SU-DHL-6 (cell line): ENCODE measurements around the gene RNF113B.

Source experiments
- EZH2phosphoT487 ChIP-seq: fragments of 200-600 bp; sonication (generic), shearing (Covaris generic); conservative IDR thresholded peaks from 2 replicates; pipeline ENCODE4 v1.6.1; 2018; ENCODE audit warnings: mild to moderate bottlenecking, antibody characterized with exemption, low read length, moderate library complexity, mixed read lengths
- TF ChIP-seq, protein P1 (sequence below): fragments of 200-600 bp; sonication (generic); IDR thresholded peaks from one replicate; pipeline ENCODE4 v1.5.1; 2017; ENCODE audit warnings: antibody characterized with exemption, mild to moderate bottlenecking, low read length, moderate library complexity; ENCODE audit not compliant: insufficient read depth, poor library complexity, severe bottlenecking

DNA sequence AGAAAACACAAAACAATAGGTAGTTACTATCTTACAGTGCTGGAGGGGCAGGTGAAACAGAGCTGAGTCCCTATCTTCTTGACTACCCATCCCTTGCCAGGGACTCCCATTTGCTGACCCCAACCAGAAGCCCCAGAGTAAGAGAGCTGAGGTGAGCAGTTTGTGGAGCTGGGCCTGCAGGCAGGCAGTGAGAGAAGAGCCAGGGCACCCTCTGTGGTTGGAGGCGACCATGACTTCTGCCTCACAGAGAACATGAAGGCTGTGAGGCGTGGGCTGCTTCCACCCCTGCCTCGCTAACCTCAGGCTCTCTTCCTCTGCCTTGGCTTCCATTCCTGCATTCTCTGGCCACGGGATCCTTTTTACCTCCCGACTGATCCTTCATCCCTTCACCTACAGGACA, 47.5 kb upstream of the RNF113B start:
- TF ChIP-seq, protein P1, sequence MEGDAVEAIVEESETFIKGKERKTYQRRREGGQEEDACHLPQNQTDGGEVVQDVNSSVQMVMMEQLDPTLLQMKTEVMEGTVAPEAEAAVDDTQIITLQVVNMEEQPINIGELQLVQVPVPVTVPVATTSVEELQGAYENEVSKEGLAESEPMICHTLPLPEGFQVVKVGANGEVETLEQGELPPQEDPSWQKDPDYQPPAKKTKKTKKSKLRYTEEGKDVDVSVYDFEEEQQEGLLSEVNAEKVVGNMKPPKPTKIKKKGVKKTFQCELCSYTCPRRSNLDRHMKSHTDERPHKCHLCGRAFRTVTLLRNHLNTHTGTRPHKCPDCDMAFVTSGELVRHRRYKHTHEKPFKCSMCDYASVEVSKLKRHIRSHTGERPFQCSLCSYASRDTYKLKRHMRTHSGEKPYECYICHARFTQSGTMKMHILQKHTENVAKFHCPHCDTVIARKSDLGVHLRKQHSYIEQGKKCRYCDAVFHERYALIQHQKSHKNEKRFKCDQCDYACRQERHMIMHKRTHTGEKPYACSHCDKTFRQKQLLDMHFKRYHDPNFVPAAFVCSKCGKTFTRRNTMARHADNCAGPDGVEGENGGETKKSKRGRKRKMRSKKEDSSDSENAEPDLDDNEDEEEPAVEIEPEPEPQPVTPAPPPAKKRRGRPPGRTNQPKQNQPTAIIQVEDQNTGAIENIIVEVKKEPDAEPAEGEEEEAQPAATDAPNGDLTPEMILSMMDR: no peak
- no peak for TF ChIP-seq EZH2phosphoT487
